ENCODE data around the gene SSBP3.

DNA sequence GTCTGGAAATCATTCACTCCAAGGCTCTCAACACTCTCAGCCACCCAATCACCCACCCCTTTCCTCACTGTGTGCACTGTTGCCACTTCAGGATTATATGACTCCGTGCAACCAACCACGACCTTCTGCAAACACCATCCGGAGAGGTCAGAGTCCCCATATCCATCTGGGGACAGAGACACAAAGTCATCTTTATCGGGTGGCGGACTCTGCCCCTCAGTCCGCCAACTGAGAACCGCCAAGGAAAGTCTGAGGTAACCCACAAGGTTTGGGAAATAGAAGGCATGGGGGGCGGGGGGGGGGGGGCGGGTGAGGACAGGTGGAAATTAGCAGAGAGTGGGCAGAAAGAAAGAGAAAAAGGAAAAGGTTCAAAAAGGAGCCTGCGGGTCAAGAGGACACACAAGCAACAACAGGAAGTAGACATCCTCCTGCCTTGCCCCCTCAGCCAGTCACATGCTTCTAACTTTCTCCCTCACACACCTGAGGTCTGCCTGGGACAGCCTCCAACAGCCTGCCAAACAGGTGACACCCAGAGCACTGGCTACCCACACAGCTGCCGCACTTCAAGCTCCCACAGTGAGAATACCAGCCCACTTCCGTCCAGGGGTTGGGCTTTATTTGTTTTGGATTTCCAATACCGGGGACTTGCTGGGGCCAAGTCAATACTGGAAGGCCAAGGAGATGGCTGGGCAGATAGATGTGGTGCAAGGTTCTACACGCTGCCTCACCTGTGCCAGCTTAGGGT lies 58.1 kb downstream of the SSBP3 start:
- TF ChIP-seq, protein P1, sequence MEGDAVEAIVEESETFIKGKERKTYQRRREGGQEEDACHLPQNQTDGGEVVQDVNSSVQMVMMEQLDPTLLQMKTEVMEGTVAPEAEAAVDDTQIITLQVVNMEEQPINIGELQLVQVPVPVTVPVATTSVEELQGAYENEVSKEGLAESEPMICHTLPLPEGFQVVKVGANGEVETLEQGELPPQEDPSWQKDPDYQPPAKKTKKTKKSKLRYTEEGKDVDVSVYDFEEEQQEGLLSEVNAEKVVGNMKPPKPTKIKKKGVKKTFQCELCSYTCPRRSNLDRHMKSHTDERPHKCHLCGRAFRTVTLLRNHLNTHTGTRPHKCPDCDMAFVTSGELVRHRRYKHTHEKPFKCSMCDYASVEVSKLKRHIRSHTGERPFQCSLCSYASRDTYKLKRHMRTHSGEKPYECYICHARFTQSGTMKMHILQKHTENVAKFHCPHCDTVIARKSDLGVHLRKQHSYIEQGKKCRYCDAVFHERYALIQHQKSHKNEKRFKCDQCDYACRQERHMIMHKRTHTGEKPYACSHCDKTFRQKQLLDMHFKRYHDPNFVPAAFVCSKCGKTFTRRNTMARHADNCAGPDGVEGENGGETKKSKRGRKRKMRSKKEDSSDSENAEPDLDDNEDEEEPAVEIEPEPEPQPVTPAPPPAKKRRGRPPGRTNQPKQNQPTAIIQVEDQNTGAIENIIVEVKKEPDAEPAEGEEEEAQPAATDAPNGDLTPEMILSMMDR (IDR thresholded peaks at IDR 0.05), result no peak
- no peak for TF ChIP-seq POLR2A (IDR thresholded peaks at IDR 0.05)
